22Rv1 (cell line): Measurements from ENCODE around the gene ADIPOR2.

ENCODE experiments used
- CTCF ChIP-seq: fragments of 450-650 bp; IDR thresholded peaks from 2 replicates; pipeline ENCODE4 v1.5.1; 2017; ENCODE audit warnings: mild to moderate bottlenecking
- ZFX ChIP-seq: fragments of 450-650 bp; IDR thresholded peaks from 2 replicates; pipeline ENCODE4 v1.6.1; 2017; ENCODE audit warnings: antibody characterized with exemption, borderline replicate concordance

DNA sequence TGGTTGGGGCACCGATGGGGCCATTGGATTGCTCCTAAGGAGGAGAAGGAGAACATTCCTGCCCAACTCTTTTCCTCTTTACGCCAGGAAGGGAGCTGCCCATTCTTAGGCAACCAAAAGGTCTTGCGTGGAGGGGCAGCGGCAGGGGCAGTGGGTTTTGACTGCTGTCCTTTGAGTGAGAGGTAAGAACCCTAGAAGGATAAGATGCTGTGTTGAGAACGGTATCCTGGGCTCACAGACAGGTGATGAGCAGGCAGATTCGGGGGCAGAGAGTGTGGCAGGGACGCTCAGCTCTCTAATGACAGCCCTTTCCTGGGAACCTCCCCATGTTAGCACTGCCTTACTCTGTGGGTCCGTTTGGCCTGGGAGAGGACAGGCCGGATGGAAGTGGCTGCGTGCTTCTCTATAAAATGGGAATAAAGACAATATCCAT lies 142.7 kb downstream of the ADIPOR2 start:
- TF ChIP-seq CTCF (no peak), ZFX (no peak)
